Pancreas (tissue), 10 donors: ENCODE results near the gene MACROD2. TPM values are rescaled to one million over a fixed set of nuclear protein-coding genes. Genes with fewer than 3 reads are reported as not detected.

Source experiments
- ATAC-seq, 4 donors: fragments of 200-7000 bp; cut with Tn5 transposase; one replicate each; pipeline versions ENCODE4 v1.8.0 to v1.9.1; 2020; ENCODE audit warnings: mild to moderate bottlenecking in 4 of 4, moderate library complexity in 4 of 4
- DNase-seq, 6 donors: peaks; one replicate each; pipeline ENCODE4 v3.0.0-alpha.2; 2020
- FAIRE-seq: peaks from 2 replicates; lab custom pipeline; 2012; peaks lifted over from hg19 to GRCh38; lab: Jason Lieb, UNC
- H3K27ac ChIP-seq, 4 donors: fragments of 200-600 bp; sonication (generic); 1 replicate in 3 of 4; 2 replicates in 1 of 4; pipeline versions ENCODE4 v1.5.0 to v1.8.0; 2020
- H3K27me3 ChIP-seq, 4 donors: fragments of 200-600 bp; one replicate each; pipeline ENCODE4 v1.8.0; 2021
- H3K36me3 ChIP-seq, 3 donors: fragments of 200-600 bp; sonication (generic) in 1 of 3; one replicate each; pipeline versions ENCODE4 v1.5.0 to v1.8.0; 2020 to 2021
- H3K4me1 ChIP-seq, 3 donors: fragments of 200-600 bp; one replicate each; pipeline ENCODE4 v1.8.0; 2021
- H3K4me3 ChIP-seq, 4 donors: fragments of 200-600 bp; sonication (generic) in 2 of 4; one replicate each; pipeline versions ENCODE4 v1.5.0 to v1.8.0; 2020 to 2021
- H3K9me3 ChIP-seq, 4 donors: fragments of 200-600 bp; one replicate each; pipeline ENCODE4 v1.8.0; 2021
- CTCF ChIP-seq, 4 donors: fragments of 200-600 bp; sonication (generic) in 3 of 4; IDR thresholded peaks; one replicate each; pipeline versions ENCODE4 v1.5.0 to v1.8.0; 2021; ENCODE audit warnings: antibody characterized with exemption in 4 of 4
- WGBS, 2 donors: extraction: QIAGEN DNeasy Blood & Tissue Kit; methylation state at CpG; one replicate each; pipeline ENCODE4 v1.1.7; 2013; 5-methylcytosine and 5-hydroxymethylcytosine counted together
- intact Hi-C, 3 donors: fragments of 100-400 bp; cut with DNase I; formaldehyde crosslinking; loops; one replicate each; pipeline versions ENCODE4 v1.11.1 to v1.14.2; 2022
- polyA plus RNA-seq, 2 donors: library from polyadenylated mRNA; stranded (reverse); fragments of 200-250 nt; gene quantifications; one replicate each; pipeline ENCODE4 v1.2.3, GENCODE V29; 2013
- total RNA-seq, 6 donors: library from RNA; stranded (reverse); fragmentation: NEBNext Ultra II Directional in 4 of 6; extraction: Animal tissue kit (Norgen Biotek cat#: 25700) in 4 of 6; gene quantifications; one replicate each; pipeline versions ENCODE4 v1.2.1 to v1.2.4, GENCODE V29; 2021 to 2023
- donor health status: healthy with polysubstance abuse.
- donor health status: DM: no; HTN: no; CAD: no; lungs with moderate emphysema.
- donor health status: DM: no; HTN: no; CAD: no.
- donor health status: control.
- donor health status: control.
- donor health status: Bipolar disorder and iron deficiency.
- donor health status: DM: yes; HTN: yes; CAD: no.
- donor health status: DM: no; HTN: no; CAD: no.
- donor health status: DM: no; HTN: no; CAD: no.
- donor health status: DM: yes; HTN: yes; CAD: no.

MACROD2 gene
- total and polyA plus RNA-seq, 8 donors: 1.7 to 4.9 (median 2.7) TPM

DNA sequence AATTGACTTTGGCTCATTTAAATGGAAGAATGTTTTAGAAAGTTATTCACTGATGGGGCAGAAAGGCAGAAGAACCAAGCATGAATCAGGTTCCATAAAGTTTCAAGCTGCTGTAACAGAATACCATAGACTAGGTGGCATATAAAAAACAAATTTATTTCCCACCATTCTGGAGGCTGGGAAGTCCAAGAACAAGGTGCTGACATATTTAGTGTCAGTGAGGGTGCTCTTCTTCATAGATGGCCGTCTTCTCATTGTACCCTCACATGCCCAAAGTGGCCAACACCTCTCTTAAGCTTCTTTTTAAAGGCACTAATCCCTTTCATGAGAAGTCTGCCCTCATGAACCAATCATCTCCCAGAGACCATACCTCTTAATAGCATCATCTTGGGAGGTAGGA, 902.3 kb downstream of the MACROD2 start:
- Histone ChIP-seq H3K36me3 (no peaks in the 10 kb centered on the region), H3K27ac (no peak overlapping the region), H3K27me3 (no peaks in the 10 kb centered on the region), H3K4me1 (no peaks in the 10 kb centered on the region), H3K9me3 (no peaks in the 10 kb centered on the region), H3K4me3 (no peak overlapping the region)
- TF ChIP-seq CTCF (IDR thresholded peaks at IDR 0.05): no peak
- WGBS, 2 donors: 87 to 90% methylated on average over 1 of the region's 1 CpG
- no peak for ATAC-seq
- no peak for FAIRE-seq
- no peak for DNase-seq
- intact Hi-C loops: no loop called here

- ATAC-seq: no peak
- 77 to 81% methylated on average over 4 of the region's 4 CpGs for WGBS, 2 donors
- intact Hi-C loops: no loop called here
Measured at GRCh38 chr20:14902432-14903089, 907.2 kb downstream of the MACROD2 start.

DNA sequence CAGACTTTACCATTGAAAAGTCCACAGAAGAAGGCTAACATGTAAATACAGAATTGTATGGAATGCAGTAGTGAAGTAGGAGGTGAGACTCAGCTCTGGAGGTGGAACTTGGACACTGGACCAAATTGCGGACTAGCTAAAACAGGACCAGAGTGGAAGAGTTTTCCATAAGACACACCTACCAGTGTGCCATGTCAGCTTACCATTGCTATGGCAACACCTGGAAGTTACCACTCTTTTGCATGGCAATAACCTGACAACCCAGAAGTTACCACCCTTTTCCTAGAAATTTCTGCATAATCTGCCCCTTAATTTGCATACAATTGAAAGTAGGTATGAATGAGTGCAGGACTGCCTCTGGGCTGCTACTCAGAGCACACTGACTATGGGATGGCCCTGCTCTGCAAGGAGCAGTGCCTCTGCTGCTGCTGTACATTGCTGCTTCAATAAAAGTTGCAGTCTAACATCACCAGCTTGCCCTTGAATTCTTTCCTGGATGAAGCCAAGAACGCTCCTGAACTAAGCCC, 911.7 kb downstream of the MACROD2 start:
- intact Hi-C loops: no loop called here

More at GRCh38 chr20:14902432-14903089, 907.2 kb downstream of the MACROD2 start:
- Histone ChIP-seq H3K4me3 (no peak overlapping the region), H3K4me1 (no peaks in the 10 kb centered on the region), H3K9me3 (no peaks in the 10 kb centered on the region), H3K27me3 (no peaks in the 10 kb centered on the region), H3K27ac (no peak overlapping the region), H3K36me3 (no peaks in the 10 kb centered on the region)
- TF ChIP-seq CTCF (IDR thresholded peaks at IDR 0.05): no peak
- no peak for DNase-seq
- FAIRE-seq: no peak

DNA sequence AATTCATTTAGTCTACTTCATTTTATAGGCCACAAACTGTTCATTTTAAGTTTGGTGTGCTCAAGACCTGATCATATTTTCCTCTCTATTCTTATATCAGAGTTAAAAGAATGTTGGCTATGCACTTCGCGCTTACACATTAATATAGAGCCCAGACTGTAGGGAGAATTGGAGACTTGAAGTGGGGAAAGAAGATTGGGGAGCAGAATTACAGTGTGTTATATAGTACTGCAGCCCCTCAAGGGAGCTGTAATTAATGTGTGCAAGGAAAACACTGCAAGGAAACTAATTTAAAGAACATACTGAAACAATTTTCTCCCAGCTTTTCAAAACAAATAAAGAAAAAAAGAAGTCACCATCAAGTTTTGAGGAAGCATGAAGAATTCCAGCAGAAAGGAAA, 914.8 kb downstream of the MACROD2 start:
- no peak for ATAC-seq
- H3K4me3 ChIP-seq: no peak overlapping the region
- whole genome bisulfite sequencing, 2 donors: 94 to 95% methylated on average over 2 of the region's 2 CpGs
- no peaks in the 10 kb centered on the region for H3K4me1 ChIP-seq
- DNase-seq: no peak
- H3K27ac ChIP-seq: no peak overlapping the region
- intact Hi-C loops: no loop called here
- H3K9me3 ChIP-seq: no peaks in the 10 kb centered on the region
- no peak for TF ChIP-seq CTCF (IDR thresholded peaks at IDR 0.05)
- H3K27me3 ChIP-seq: no peaks in the 10 kb centered on the region
- H3K36me3 ChIP-seq: no peaks in the 10 kb centered on the region
- FAIRE-seq: no peak

More for the DNA sequence above, 911.7 kb downstream of the MACROD2 start:
- Histone ChIP-seq H3K4me3 (no peak overlapping the region), H3K27ac (no peak overlapping the region), H3K9me3 (no peaks in the 10 kb centered on the region), H3K36me3 (no peaks in the 10 kb centered on the region), H3K27me3 (no peaks in the 10 kb centered on the region), H3K4me1 (no peaks in the 10 kb centered on the region)
- FAIRE-seq: no peak
- WGBS, 2 donors: 89 to 95% methylated on average over 2 of the region's 2 CpGs
- ATAC-seq: no peak
- no peak for DNase-seq
- no peak for TF ChIP-seq CTCF (IDR thresholded peaks at IDR 0.05)
